B cell (primary cell): ENCODE results near the gene SPINT4. TPM values are rescaled to one million over a fixed set of nuclear protein-coding genes. Genes with fewer than 3 reads are reported as not detected.

Experiments
- ATAC-seq: fragments of 200-7000 bp; cut with Tn5 transposase; one replicate; pipeline ENCODE4 v1.10.0; 2021; ENCODE audit warnings: low read depth, mild to moderate bottlenecking, moderate number of reproducible peaks, moderate library complexity
- CTCF ChIA-PET: fragments of 350-600 bp; sonication (Branson Sonifier 250); formaldehyde crosslinking; loops from one replicate; lab custom pipeline; 2021; ENCODE audit warnings: antibody characterized with exemption, inconsistent platforms; lab: Charles Lee
- POLR2A ChIA-PET: fragments of 350-600 bp; sonication (Branson Sonifier 250); formaldehyde crosslinking; loops from one replicate; lab custom pipeline; 2021; ENCODE audit warnings: antibody characterized with exemption; lab: Charles Lee
- DNase-seq: peaks from one replicate; pipeline ENCODE4 v3.0.0; 2013
- H2AFZ ChIP-seq: 2 replicates; pipeline ENCODE4 v1.6.1; 2012; ENCODE audit warnings: mild to moderate bottlenecking, low read depth, low read length; ENCODE audit not compliant: insufficient read depth, poor library complexity, severe bottlenecking
- H3K27ac ChIP-seq, 2 donors: 1 replicate in 1 of 2; 2 replicates in 1 of 2; pipeline ENCODE4 v1.5.1; 2012 to 2013; ENCODE audit warnings: low read length in 2 of 2, mild to moderate bottlenecking in 2 of 2, moderate library complexity in 1 of 2
- H3K27me3 ChIP-seq, 4 experiments: fragments of 200-600 bp in 1 of 4; sonication (generic) in 1 of 4; replicated peaks in 1 of 4; 1 replicate in 2 of 4; 2 replicates in 2 of 4; pipeline versions ENCODE4 v1.6.1 to v1.7.0; 2013 to 2016; ENCODE audit warnings: low read length in 3 of 4, mild to moderate bottlenecking in 2 of 4, mixed read lengths in 1 of 4, moderate library complexity in 1 of 4; ENCODE audit not compliant: insufficient read depth in 4 of 4, control insufficient read depth in 3 of 4; ENCODE audit errors: control extremely low read depth in 1 of 4
- H3K36me3 ChIP-seq, 2 experiments: replicated peaks in 1 of 2; 1 replicate in 1 of 2; 2 replicates in 1 of 2; pipeline versions ENCODE4 v1.6.1 to v1.7.1; 2013; ENCODE audit warnings: low read length in 1 of 2; ENCODE audit not compliant: insufficient read depth in 2 of 2, control insufficient read depth in 1 of 2; ENCODE audit errors: control extremely low read depth in 1 of 2, extremely low read depth in 1 of 2
- H3K4me1 ChIP-seq, 2 donors: fragments of 200-600 bp in 1 of 2; sonication (generic) in 1 of 2; 1 replicate in 1 of 2; 2 replicates in 1 of 2; pipeline versions ENCODE4 v1.5.1 to v1.6.1; 2013 to 2017; ENCODE audit warnings: low read length in 2 of 2; ENCODE audit not compliant: control insufficient read depth in 2 of 2, insufficient read depth in 2 of 2
- H3K4me2 ChIP-seq: replicated peaks from 2 replicates; pipeline ENCODE3; 2012; ENCODE audit warnings: mild to moderate bottlenecking, low read depth, low read length; ENCODE audit not compliant: poor library complexity, severe bottlenecking
- H3K4me3 ChIP-seq, 5 experiments: fragments of 200-600 bp in 1 of 5; sonication (generic) in 1 of 5; 1 replicate in 3 of 5; 2 replicates in 2 of 5; pipeline versions ENCODE4 v1.5.1 to v1.7.0; 2011 to 2016; ENCODE audit warnings: low read length in 4 of 5, mild to moderate bottlenecking in 4 of 5, low read depth in 2 of 5, control low read depth in 1 of 5, moderate library complexity in 1 of 5; ENCODE audit not compliant: insufficient read depth in 1 of 5; ENCODE audit errors: control extremely low read depth in 1 of 5, extremely low read depth in 1 of 5
- H3K79me2 ChIP-seq: fragments of 200-600 bp; sonication (generic); one replicate; pipeline ENCODE4 v1.6.0; 2016; ENCODE audit warnings: low read length; ENCODE audit not compliant: control insufficient read depth, insufficient read depth
- H3K9ac ChIP-seq: fragments of 200-600 bp; sonication (generic); 2 replicates; pipeline ENCODE4 v1.6.1; 2017; ENCODE audit warnings: mild to moderate bottlenecking, low read length, moderate library complexity
- H3K9me3 ChIP-seq, 3 donors: one replicate each; pipeline versions ENCODE4 v1.6.1 to v1.7.1; 2013; ENCODE audit warnings: low read length in 2 of 3; ENCODE audit not compliant: control insufficient read depth in 2 of 3, insufficient read depth in 1 of 3; ENCODE audit errors: control extremely low read depth in 1 of 3
- H4K20me1 ChIP-seq: 2 replicates; pipeline ENCODE4 v1.6.0; 2012; ENCODE audit warnings: mild to moderate bottlenecking, low read length; ENCODE audit not compliant: insufficient read depth, control insufficient read depth, poor library complexity, severe bottlenecking
- H3K27ac Mint-ChIP-seq: one replicate; pipeline ENCODE4 v1.8.0; 2021; ENCODE audit warnings: mixed read lengths
- H3K27me3 Mint-ChIP-seq: one replicate; pipeline ENCODE4 v1.8.0; 2021; ENCODE audit warnings: mixed read lengths
- H3K4me1 Mint-ChIP-seq: one replicate; pipeline ENCODE4 v1.8.0; 2021; ENCODE audit warnings: mixed read lengths
- H3K4me3 Mint-ChIP-seq: one replicate; pipeline ENCODE4 v1.8.0; 2021; ENCODE audit warnings: mixed read lengths
- H3K9me3 Mint-ChIP-seq: one replicate; pipeline ENCODE4 v1.8.0; 2022; ENCODE audit warnings: mixed read lengths; ENCODE audit not compliant: insufficient read depth
- EZH2 ChIP-seq: IDR thresholded peaks from 2 replicates; pipeline ENCODE4 v1.6.1; 2012; ENCODE audit warnings: borderline replicate concordance, low read depth, mild to moderate bottlenecking, moderate library complexity, low read length; ENCODE audit not compliant: insufficient read depth, poor library complexity, severe bottlenecking
- WGBS: methylation state at CpG from one replicate; pipeline ENCODE4 v1.1.5; 2013; ENCODE audit warnings: missing lambda C conversion rate; ENCODE audit not compliant: insufficient coverage; 5-methylcytosine and 5-hydroxymethylcytosine counted together
- intact Hi-C: fragments of 100-400 bp; cut with micrococcal nuclease; formaldehyde crosslinking; loops from one replicate; pipeline ENCODE4 v1.10.0; 2022
- polyA plus RNA-seq: library from polyadenylated mRNA; depleted of rRNA; stranded (reverse); fragments of >200 nt; gene quantifications from 2 replicates; pipeline ENCODE4 v1.2.3, GENCODE V29; 2012
- small RNA-seq: library from RNA; depleted of rRNA; stranded (forward); fragments of <200 nt; gene quantifications from one replicate; pipeline ENCODE3, GENCODE V24; 2012; ENCODE audit warnings: low replicate concordance, low read depth; ENCODE audit not compliant: insufficient read length
- total RNA-seq, 2 donors: library from RNA; stranded (reverse); fragments of 120-200 nt in 1 of 2; gene quantifications; 1 replicate in 1 of 2; 2 replicates in 1 of 2; pipeline versions ENCODE4 v1.2.3 to v1.2.4, GENCODE V29; 2013 to 2022
- TF ChIP-seq, protein P1 (sequence below): fragments of 200-600 bp; IDR thresholded peaks from one replicate; pipeline ENCODE4 v1.8.0; 2022; ENCODE audit warnings: antibody characterized with exemption, mild to moderate bottlenecking

Gene SPINT4
- total and polyA plus RNA-seq, 2 donors (not counting 1 experiment from before 2014, with no cell fraction given), result not detected

DNA sequence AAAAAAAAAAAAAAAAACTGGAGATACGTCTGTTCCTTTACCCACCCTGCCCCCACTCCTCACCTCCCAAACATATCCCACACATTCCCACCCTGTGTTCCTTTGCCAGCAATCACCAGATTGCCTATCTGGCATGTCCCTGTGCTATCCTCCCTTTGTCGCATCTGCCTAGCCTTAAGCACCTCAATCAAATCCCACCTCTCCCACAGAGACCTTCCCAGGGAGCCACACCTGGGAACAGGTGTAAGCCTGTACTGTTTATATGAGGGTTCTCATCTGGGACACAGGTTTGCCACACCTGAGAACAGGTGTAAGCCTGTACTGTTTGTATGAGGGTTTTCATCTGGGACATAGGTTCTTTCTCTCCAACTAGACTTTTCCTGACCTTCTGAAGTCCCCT, 52.8 kb downstream of the SPINT4 start:
- no peak overlapping the region for H3K27ac ChIP-seq
- no peaks in the 10 kb centered on the region for H3K36me3 ChIP-seq
- H3K27me3 ChIP-seq, result peaks cover 0 to 14% (median 1%) of the 10 kb centered on the region in 4 experiments
- no peak overlapping the region for H3K4me3 ChIP-seq
- Mint-ChIP-seq H3K9me3 (no peaks in the 10 kb centered on the region), H3K27ac (no peak overlapping the region), H3K4me1 (peaks cover 5% of the 10 kb centered on the region), H3K4me3 (no peak overlapping the region), H3K27me3 (peaks cover 34% of the 10 kb centered on the region)
- ChIA-PET POLR2A (no interaction called here), CTCF (interaction anchor here (1.1 kb wide), 1 partner anchor 459 kb away, joined by 3 read pairs; no protein-coding TSS in a partner anchor)
- no peaks in the 10 kb centered on the region for H3K9me3 ChIP-seq
- no peaks in the 10 kb centered on the region for H4K20me1 ChIP-seq
- DNase-seq (no peak), ATAC-seq (no peak)
- intact Hi-C loops, result loop anchor here (10.0 kb wide), 1 partner anchor 320 kb away; no protein-coding TSS in a partner anchor
- H3K9ac ChIP-seq, result no peak overlapping the region
- H3K79me2 ChIP-seq, result no peaks in the 10 kb centered on the region
- no peak overlapping the region for H3K4me2 ChIP-seq
- TF ChIP-seq, protein P1, sequence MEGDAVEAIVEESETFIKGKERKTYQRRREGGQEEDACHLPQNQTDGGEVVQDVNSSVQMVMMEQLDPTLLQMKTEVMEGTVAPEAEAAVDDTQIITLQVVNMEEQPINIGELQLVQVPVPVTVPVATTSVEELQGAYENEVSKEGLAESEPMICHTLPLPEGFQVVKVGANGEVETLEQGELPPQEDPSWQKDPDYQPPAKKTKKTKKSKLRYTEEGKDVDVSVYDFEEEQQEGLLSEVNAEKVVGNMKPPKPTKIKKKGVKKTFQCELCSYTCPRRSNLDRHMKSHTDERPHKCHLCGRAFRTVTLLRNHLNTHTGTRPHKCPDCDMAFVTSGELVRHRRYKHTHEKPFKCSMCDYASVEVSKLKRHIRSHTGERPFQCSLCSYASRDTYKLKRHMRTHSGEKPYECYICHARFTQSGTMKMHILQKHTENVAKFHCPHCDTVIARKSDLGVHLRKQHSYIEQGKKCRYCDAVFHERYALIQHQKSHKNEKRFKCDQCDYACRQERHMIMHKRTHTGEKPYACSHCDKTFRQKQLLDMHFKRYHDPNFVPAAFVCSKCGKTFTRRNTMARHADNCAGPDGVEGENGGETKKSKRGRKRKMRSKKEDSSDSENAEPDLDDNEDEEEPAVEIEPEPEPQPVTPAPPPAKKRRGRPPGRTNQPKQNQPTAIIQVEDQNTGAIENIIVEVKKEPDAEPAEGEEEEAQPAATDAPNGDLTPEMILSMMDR, result no peak
- TF ChIP-seq EZH2, result no peak
- H3K4me1 ChIP-seq, result peaks cover 0 to 6% of the 10 kb centered on the region in 2 donors
- no CpG with 5 or more reads among the region's 2 CpGs for WGBS
- no peak overlapping the region for H2AFZ ChIP-seq

DNA sequence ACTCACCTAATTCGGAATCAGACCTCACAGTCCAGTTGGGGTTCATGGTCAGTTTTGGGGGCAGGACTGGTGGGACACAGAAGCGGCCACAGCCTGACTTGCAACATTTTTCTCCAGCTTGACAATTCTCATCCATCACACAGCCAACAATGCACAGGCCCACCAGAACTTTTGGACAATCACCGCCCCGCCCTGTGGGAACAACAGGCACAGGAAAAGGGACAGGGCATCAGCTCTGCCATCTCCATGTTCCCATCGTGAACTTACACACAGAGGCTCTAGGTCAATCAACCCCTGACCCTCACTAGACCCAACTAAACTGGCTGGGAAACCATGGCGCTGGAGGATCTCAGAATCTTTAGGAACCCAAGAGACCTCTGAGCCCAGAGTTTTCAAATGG, 53.3 kb downstream of the SPINT4 start:
- 86% methylated on average over 6 of the region's 6 CpGs for WGBS
- Mint-ChIP-seq H3K4me3 (no peak overlapping the region), H3K27ac (peak overlapping the region; percentile 24), H3K27me3 (peaks cover 34% of the 10 kb centered on the region), H3K9me3 (no peaks in the 10 kb centered on the region), H3K4me1 (peaks cover 5% of the 10 kb centered on the region)
- DNase-seq (no peak), ATAC-seq (no peak)
- H3K27me3 ChIP-seq, result peaks cover 0 to 14% (median 1%) of the 10 kb centered on the region in 4 experiments
- intact Hi-C loops, result loop anchor here (10.0 kb wide), 1 partner anchor 321 kb away; no protein-coding TSS in a partner anchor
- H3K36me3 ChIP-seq, result no peaks in the 10 kb centered on the region
- H3K27ac ChIP-seq, result no peak overlapping the region
- H3K4me1 ChIP-seq, result peaks cover 0 to 6% of the 10 kb centered on the region in 2 donors
- no peaks in the 10 kb centered on the region for H3K79me2 ChIP-seq
- H3K9ac ChIP-seq, result no peak overlapping the region
- H3K4me2 ChIP-seq, result no peak overlapping the region
- H4K20me1 ChIP-seq, result no peaks in the 10 kb centered on the region
- TF ChIP-seq EZH2, result no peak
- TF ChIP-seq, protein P1, result no peak
- H3K9me3 ChIP-seq, result no peaks in the 10 kb centered on the region
- POLR2A ChIA-PET, result no interaction called here
- no peak overlapping the region for H3K4me3 ChIP-seq
- no peak overlapping the region for H2AFZ ChIP-seq
- CTCF ChIA-PET, result no interaction called here

Small RNA genes lying within 50 kb of the gene (small RNA-seq; reads per million reads assigned to genes)
- gene MIR3617 (not detected), gene SPINT5P (not detected)

Other genes starting within 250 kb of the SPINT4 start
- not detected in 2 replicates for gene SPINT3, start 206.7 kb upstream of the SPINT4 start, total RNA-seq
- not detected in 2 replicates for gene SPINT3, start 206.7 kb upstream of the SPINT4 start, polyA plus RNA-seq
- gene WFDC6, start 182.9 kb upstream of the SPINT4 start, total RNA-seq, result not detected in 2 replicates
- not detected in 2 replicates for gene WFDC6, start 182.9 kb upstream of the SPINT4 start, polyA plus RNA-seq
- not detected in 2 replicates for gene EPPIN, start 174.9 kb upstream of the SPINT4 start, total RNA-seq
- gene EPPIN, start 174.9 kb upstream of the SPINT4 start, polyA plus RNA-seq, result not detected in 2 replicates
- gene WFDC8, start 143.1 kb upstream of the SPINT4 start, total RNA-seq, result not detected in 2 replicates
- not detected in 2 replicates for gene WFDC8, start 143.1 kb upstream of the SPINT4 start, polyA plus RNA-seq
- gene WFDC10A, start 92.6 kb upstream of the SPINT4 start, total RNA-seq, result not detected in 2 replicates
- not detected in 2 replicates for gene WFDC10A, start 92.6 kb upstream of the SPINT4 start, polyA plus RNA-seq
- gene WFDC9, start 91.1 kb upstream of the SPINT4 start, total RNA-seq, result not detected in 2 replicates
- gene WFDC9, start 91.1 kb upstream of the SPINT4 start, polyA plus RNA-seq, result not detected in 2 replicates
- not detected in 2 replicates for gene WFDC11, start 52.1 kb upstream of the SPINT4 start, total RNA-seq
- gene WFDC11, start 52.1 kb upstream of the SPINT4 start, polyA plus RNA-seq, result not detected in 2 replicates
- gene WFDC13, start 20.3 kb upstream of the SPINT4 start, total RNA-seq, result not detected in 2 replicates
- gene WFDC13, start 20.3 kb upstream of the SPINT4 start, polyA plus RNA-seq, result not detected in 2 replicates
- gene WFDC10B, start 17.3 kb upstream of the SPINT4 start, total RNA-seq, result not detected in 2 replicates
- gene WFDC10B, start 17.3 kb upstream of the SPINT4 start, polyA plus RNA-seq, result 0.30 TPM in 1 of 2 replicates, not detected in the other
- not detected in 2 replicates for gene WFDC3, start 69.5 kb downstream of the SPINT4 start, total RNA-seq
- gene WFDC3, start 69.5 kb downstream of the SPINT4 start, polyA plus RNA-seq, result 0.26 TPM in 1 of 2 replicates, not detected in the other
- gene DNTTIP1, start 69.6 kb downstream of the SPINT4 start, total RNA-seq, result 20.1 and 27.3 TPM in 2 replicates
- 20.9 and 25.3 TPM in 2 replicates for gene DNTTIP1, start 69.6 kb downstream of the SPINT4 start, polyA plus RNA-seq
- 0.54 TPM in 1 of 2 replicates, not detected in the other for gene UBE2C, start 90.3 kb downstream of the SPINT4 start, total RNA-seq
- gene UBE2C, start 90.3 kb downstream of the SPINT4 start, polyA plus RNA-seq, result 0.95 and 2.4 TPM in 2 replicates
- 0.46 TPM in 1 of 2 replicates, not detected in the other for gene TNNC2, start 105.0 kb downstream of the SPINT4 start, total RNA-seq
- 0.33 and 2.4 TPM in 2 replicates for gene TNNC2, start 105.0 kb downstream of the SPINT4 start, polyA plus RNA-seq
- gene SNX21, start 111.5 kb downstream of the SPINT4 start, total RNA-seq, result 1.7 and 2.4 TPM in 2 replicates
- 0.95 and 2.2 TPM in 2 replicates for gene SNX21, start 111.5 kb downstream of the SPINT4 start, polyA plus RNA-seq
- 27.1 and 32.4 TPM in 2 replicates for gene ACOT8, start 135.0 kb downstream of the SPINT4 start, total RNA-seq
- 43.1 and 64.7 TPM in 2 replicates for gene ACOT8, start 135.0 kb downstream of the SPINT4 start, polyA plus RNA-seq
- 7.1 and 7.8 TPM in 2 replicates for gene ZSWIM3, start 135.3 kb downstream of the SPINT4 start, total RNA-seq
- 3.0 and 4.0 TPM in 2 replicates for gene ZSWIM3, start 135.3 kb downstream of the SPINT4 start, polyA plus RNA-seq
- 15.7 and 18.5 TPM in 2 replicates for gene ZSWIM1, start 158.9 kb downstream of the SPINT4 start, total RNA-seq
- 2.8 and 5.4 TPM in 2 replicates for gene ZSWIM1, start 158.9 kb downstream of the SPINT4 start, polyA plus RNA-seq
- 2.4 and 2.9 TPM in 2 replicates for gene SPATA25, start 165.3 kb downstream of the SPINT4 start, total RNA-seq
- gene SPATA25, start 165.3 kb downstream of the SPINT4 start, polyA plus RNA-seq, result 2.5 and 2.9 TPM in 2 replicates
- gene NEURL2, start 168.9 kb downstream of the SPINT4 start, total RNA-seq, result 4.1 and 5.4 TPM in 2 replicates
- 1.6 and 3.3 TPM in 2 replicates for gene NEURL2, start 168.9 kb downstream of the SPINT4 start, polyA plus RNA-seq
- 100 and 113 TPM in 2 replicates for gene CTSA, start 169.0 kb downstream of the SPINT4 start, total RNA-seq
- gene CTSA, start 169.0 kb downstream of the SPINT4 start, polyA plus RNA-seq, result 83.4 and 107 TPM in 2 replicates
- 1.4 and 1.7 TPM in 2 replicates for gene PLTP, start 189.8 kb downstream of the SPINT4 start, total RNA-seq
- gene PLTP, start 189.8 kb downstream of the SPINT4 start, polyA plus RNA-seq, result 2.0 and 4.0 TPM in 2 replicates
- 78.9 and 79.2 TPM in 2 replicates for gene PCIF1, start 212.3 kb downstream of the SPINT4 start, total RNA-seq
- gene PCIF1, start 212.3 kb downstream of the SPINT4 start, polyA plus RNA-seq, result 70.0 and 74.2 TPM in 2 replicates
- 62.7 and 64.8 TPM in 2 replicates for gene ZNF335, start 249.9 kb downstream of the SPINT4 start, total RNA-seq
- gene ZNF335, start 249.9 kb downstream of the SPINT4 start, polyA plus RNA-seq, result 49.8 and 62.3 TPM in 2 replicates